Left lung (tissue), 10 donors: ENCODE measurements around the gene DUSP15. TPM values are rescaled to one million over a fixed set of nuclear protein-coding genes. Genes with fewer than 3 reads are reported as not detected.

ENCODE experiments used
- ATAC-seq: fragments of 200-7000 bp; cut with Tn5 transposase; one replicate; pipeline ENCODE4 v1.9.1; 2020; ENCODE audit warnings: moderate library complexity
- DNase-seq, 4 donors: peaks; one replicate each; pipeline ENCODE4 v3.0.0-alpha.2; 2013 to 2020
- H3K27ac ChIP-seq, 2 donors: fragments of 200-600 bp; sonication (generic) in 1 of 2; one replicate each; pipeline versions ENCODE4 v1.5.0 to v1.8.0; 2020 to 2021
- H3K27me3 ChIP-seq, 2 donors: fragments of 200-600 bp; sonication (generic) in 1 of 2; one replicate each; pipeline versions ENCODE4 v1.5.0 to v1.8.0; 2020 to 2021
- H3K36me3 ChIP-seq, 2 donors: fragments of 200-600 bp; sonication (generic) in 1 of 2; one replicate each; pipeline versions ENCODE4 v1.5.0 to v1.8.0; 2020 to 2021
- H3K4me1 ChIP-seq, 2 donors: fragments of 200-600 bp; one replicate each; pipeline ENCODE4 v1.8.0; 2021
- H3K4me3 ChIP-seq, 2 donors: fragments of 200-600 bp; sonication (generic) in 1 of 2; one replicate each; pipeline versions ENCODE4 v1.5.0 to v1.8.0; 2020 to 2021; ENCODE audit warnings: mild to moderate bottlenecking in 1 of 2
- H3K9me3 ChIP-seq, 2 donors: fragments of 200-600 bp; sonication (generic) in 1 of 2; one replicate each; pipeline versions ENCODE4 v1.5.0 to v1.8.0; 2020 to 2021
- intact Hi-C, 2 donors: fragments of 100-400 bp; cut with DNase I; formaldehyde crosslinking; loops; one replicate each; pipeline versions ENCODE4 v1.11.2 to v1.14.2; 2022
- polyA plus RNA-seq, 6 donors: library from polyadenylated mRNA; unstranded; fragments of 120-200 nt; gene quantifications; one replicate each; pipeline ENCODE4 v1.2.1, GENCODE V29; 2013; ENCODE audit not compliant: insufficient read length in 6 of 6
- total RNA-seq, 2 donors: library from RNA; stranded (reverse); fragmentation: NEBNext Ultra II Directional; extraction: Animal tissue kit (Norgen Biotek cat#: 25700); gene quantifications; one replicate each; pipeline ENCODE4 v1.2.1, GENCODE V29; 2021
- TF ChIP-seq, protein P1 (sequence below), 2 donors: fragments of 200-600 bp; sonication (generic) in 1 of 2; IDR thresholded peaks; one replicate each; pipeline versions ENCODE4 v1.5.0 to v1.8.0; 2021; ENCODE audit warnings: antibody characterized with exemption in 2 of 2
- donor health status: DM: no; HTN: yes; CAD: no.
- donor health status: DM: no; HTN: no; CAD: no.

DUSP15 gene
- total and polyA plus RNA-seq, 8 donors = 0.82 to 13.1 (median 9.7) TPM

DNA sequence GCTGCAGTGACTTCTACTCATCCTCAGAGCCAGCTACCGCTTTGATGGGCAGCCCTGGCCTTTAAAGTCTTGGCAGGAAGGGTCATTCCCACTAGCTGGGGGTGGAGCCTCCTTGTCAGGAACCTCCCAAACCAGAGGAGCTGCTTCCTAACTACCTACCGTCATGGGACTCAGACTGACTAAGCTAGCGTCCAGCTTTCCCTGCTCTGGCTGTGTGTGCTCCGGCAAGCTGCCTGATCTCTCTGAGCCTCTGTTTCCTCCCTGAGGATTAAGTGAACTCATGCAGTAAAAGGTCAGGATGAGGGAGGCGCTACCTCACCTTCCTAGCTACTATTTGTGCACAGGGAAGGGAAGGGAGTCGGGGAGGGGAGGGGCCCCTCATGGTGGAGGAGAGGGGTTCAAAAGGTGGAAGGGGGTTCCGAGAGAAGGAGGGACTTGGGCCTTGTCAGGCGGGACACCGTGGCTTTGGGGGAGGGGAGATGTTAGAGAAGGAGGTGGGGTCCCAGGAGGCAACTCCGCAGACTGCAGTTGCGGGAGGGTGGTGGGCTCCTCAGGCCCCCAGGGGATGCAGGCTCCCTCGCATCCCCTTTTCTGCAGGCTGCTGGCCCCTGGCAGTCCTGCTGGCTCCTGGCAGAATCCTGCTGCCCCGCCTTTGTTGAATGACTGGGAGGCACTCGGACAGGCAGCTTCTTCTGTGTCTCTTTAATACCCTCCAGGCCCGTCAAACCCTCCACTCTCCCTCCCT is 9.8 kb downstream of the DUSP15 start:
- no peak for DNase-seq
- peak; percentile 69 for ATAC-seq
- Histone ChIP-seq H3K9me3 (no peaks in the 10 kb centered on the region), H3K27me3 (peaks cover 13 to 46% of the 10 kb centered on the region in 2 donors), H3K4me1 (peaks cover 9 to 22% of the 10 kb centered on the region in 2 donors), H3K27ac (no peak overlapping the region), H3K36me3 (no peaks in the 10 kb centered on the region), H3K4me3 (peak overlapping the region; percentile 25 to 41)
- TF ChIP-seq, protein P1, sequence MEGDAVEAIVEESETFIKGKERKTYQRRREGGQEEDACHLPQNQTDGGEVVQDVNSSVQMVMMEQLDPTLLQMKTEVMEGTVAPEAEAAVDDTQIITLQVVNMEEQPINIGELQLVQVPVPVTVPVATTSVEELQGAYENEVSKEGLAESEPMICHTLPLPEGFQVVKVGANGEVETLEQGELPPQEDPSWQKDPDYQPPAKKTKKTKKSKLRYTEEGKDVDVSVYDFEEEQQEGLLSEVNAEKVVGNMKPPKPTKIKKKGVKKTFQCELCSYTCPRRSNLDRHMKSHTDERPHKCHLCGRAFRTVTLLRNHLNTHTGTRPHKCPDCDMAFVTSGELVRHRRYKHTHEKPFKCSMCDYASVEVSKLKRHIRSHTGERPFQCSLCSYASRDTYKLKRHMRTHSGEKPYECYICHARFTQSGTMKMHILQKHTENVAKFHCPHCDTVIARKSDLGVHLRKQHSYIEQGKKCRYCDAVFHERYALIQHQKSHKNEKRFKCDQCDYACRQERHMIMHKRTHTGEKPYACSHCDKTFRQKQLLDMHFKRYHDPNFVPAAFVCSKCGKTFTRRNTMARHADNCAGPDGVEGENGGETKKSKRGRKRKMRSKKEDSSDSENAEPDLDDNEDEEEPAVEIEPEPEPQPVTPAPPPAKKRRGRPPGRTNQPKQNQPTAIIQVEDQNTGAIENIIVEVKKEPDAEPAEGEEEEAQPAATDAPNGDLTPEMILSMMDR (IDR thresholded peaks at IDR 0.05) = no peak
- intact Hi-C loops = no loop called here

DNA sequence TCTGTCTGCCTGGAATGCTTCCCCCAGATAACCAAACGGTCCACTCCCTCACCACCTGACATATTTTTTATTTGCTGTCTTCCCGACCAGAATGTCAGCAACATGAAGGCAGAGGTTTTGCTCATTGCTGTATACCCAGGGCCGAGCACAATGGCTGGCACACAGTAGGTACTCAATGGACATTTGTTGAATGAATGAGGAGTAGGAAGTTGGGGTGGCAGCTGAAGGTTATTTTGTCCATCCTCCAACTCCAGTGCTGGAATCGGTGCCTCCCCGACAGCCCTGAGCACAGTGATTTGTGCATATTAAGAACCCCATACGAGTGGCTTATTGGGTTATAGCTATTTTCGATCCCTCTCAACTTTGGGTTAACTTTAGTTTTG is 10.3 kb downstream of the DUSP15 start:
- H3K4me3 ChIP-seq = no peak overlapping the region
- TF ChIP-seq, protein P1 (IDR thresholded peaks at IDR 0.05) = no peak
- H3K27me3 ChIP-seq = peaks cover 13 to 52% of the 10 kb centered on the region in 2 donors
- H3K27ac ChIP-seq = no peak overlapping the region
- DNase-seq (no peak), ATAC-seq (no peak)
- H3K36me3 ChIP-seq = no peaks in the 10 kb centered on the region
- intact Hi-C loops = loop anchor here in 1 of 2 donors (10.0 kb wide), 1 partner anchor 235 kb away; no protein-coding TSS in a partner anchor
- no peaks in the 10 kb centered on the region for H3K9me3 ChIP-seq
- peaks cover 9 to 22% of the 10 kb centered on the region in 2 donors for H3K4me1 ChIP-seq

DNA sequence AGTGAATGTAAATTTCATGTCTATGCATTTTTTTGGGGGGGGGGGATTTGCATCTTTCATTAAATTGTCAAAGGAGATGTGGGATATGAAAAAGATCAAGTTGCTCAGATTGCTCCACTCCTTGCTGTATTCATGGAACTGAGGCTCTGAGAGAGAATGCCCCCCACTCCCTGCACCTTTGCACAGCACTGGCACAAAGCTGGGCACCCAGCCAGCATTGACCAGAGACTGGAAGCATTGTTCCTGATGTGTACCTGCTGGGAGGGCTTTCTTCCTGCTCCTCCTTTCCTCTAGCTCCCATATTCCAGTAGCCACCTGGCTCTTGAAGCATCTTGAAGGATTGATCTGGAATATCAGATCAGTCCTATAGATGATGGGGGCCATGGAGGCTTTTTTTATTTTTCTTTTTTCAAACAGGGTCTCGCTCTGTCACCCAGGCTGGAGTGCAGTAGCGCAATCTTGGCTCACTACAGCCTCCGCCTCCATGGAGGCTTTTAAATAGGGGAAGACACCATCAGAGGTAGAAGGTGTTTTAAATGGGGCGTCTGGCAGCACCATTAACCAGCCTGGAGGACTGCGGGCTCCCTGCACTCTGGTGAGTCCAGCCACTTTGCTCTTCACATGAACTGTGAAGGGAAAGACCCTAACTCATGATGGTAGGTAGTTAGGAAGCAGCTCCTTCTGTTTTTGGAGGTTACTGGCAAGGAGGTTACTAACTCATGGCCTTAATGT is 10.9 kb downstream of the DUSP15 start:
- Histone ChIP-seq H3K27ac (no peak overlapping the region), H3K36me3 (no peaks in the 10 kb centered on the region), H3K4me3 (no peak overlapping the region), H3K27me3 (peaks cover 13 to 53% of the 10 kb centered on the region in 2 donors), H3K4me1 (peaks cover 9 to 22% of the 10 kb centered on the region in 2 donors), H3K9me3 (no peaks in the 10 kb centered on the region)
- TF ChIP-seq, protein P1 (IDR thresholded peaks at IDR 0.05) = no peak
- ATAC-seq (no peak), DNase-seq (no peak)
- intact Hi-C loops = loop anchor here in 1 of 2 donors (10.0 kb wide), 1 partner anchor 235 kb away; no protein-coding TSS in a partner anchor

DNA sequence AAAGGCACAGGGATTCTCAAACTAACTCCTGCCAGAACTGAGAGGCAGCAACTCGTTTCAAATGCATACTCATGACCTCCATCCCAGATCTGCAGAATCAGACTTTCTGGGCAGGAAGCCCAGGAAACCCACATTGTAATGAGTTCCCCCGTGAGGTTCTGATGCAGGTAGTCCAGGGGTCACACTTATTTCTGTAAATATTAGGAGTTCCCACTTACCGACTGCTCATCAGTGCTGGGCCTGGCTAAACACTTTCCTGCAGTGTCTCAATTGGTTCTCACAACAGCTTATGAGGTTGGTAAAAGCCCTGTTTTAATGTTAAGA is 11.6 kb downstream of the DUSP15 start:
- intact Hi-C loops = loop anchor here in 1 of 2 donors (10.0 kb wide), 1 partner anchor 236 kb away; no protein-coding TSS in a partner anchor
- H3K9me3 ChIP-seq = no peaks in the 10 kb centered on the region

More for the DNA sequence above, 11.6 kb downstream of the DUSP15 start:
- peaks cover 9 to 22% of the 10 kb centered on the region in 2 donors for H3K4me1 ChIP-seq
- no peak overlapping the region for H3K27ac ChIP-seq
- TF ChIP-seq, protein P1 (IDR thresholded peaks at IDR 0.05) = no peak
- H3K36me3 ChIP-seq = no peaks in the 10 kb centered on the region
- H3K27me3 ChIP-seq = peaks cover 13 to 53% of the 10 kb centered on the region in 2 donors
- H3K4me3 ChIP-seq = no peak overlapping the region
- no peak for ATAC-seq
- no peak for DNase-seq
